ENCODE results near the gene ZC3H7B.

The ZC3H7B gene

DNA sequence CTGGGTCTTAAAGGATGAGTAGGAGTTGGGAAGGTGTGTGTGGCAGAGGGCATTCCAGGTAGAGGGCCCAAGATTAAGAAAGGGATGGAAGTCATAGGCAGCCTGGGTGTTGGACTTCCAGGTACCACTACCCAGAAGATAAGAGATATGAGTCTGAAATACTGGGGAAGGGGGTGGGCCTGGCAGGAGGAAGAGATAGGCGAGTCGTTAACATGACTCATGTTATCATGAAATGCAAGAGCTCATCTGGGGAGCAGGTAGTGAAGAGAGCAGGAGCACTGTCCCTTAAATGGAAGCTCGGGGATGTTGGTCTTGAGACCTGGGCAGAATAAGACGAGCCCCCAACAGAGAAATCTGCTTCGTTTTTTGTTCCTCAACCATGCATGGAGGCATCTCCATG lies 10.2 kb downstream of the ZC3H7B start:
- no peak for TF ChIP-seq CTCF (IDR thresholded peaks at IDR 0.05; ENCODE audit: control insufficient read depth, extremely low read depth, insufficient read depth)
- no peak for DNase-seq (ENCODE audit: low read depth)
- H3K4me3 ChIP-seq (ENCODE audit: low read depth, low read length): no peak overlapping the region

GRCh38 chr22:41314821-41315220 lies 13.5 kb downstream of the ZC3H7B start:
- no peak for DNase-seq (ENCODE audit: low read depth)
- no peak overlapping the region for H3K4me3 ChIP-seq (ENCODE audit: low read depth, low read length)
- no peak for TF ChIP-seq CTCF (IDR thresholded peaks at IDR 0.05; ENCODE audit: control insufficient read depth, extremely low read depth, insufficient read depth)

DNA sequence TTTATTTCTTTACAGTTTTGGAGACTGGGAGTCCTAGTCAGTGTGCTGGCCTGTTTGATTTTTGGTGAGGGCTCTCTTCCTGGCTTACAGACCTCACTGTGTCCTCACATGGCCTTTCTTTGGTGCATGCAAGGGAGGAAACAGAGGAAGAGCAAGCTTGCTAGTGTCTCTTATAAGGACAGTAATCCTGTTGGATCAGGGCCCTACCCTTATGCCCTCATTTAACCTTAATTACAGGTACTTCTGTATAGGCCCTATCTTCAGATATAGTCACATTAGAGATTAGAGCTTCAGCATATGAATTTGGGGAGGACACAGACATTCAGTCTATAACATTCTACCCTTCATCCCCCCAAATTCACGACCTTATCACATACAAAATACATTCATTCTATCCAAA lies 14.3 kb downstream of the ZC3H7B start:
- peak; percentile 64 for DNase-seq (ENCODE audit: low read depth)
- H3K4me3 ChIP-seq (ENCODE audit: low read depth, low read length): no peak overlapping the region
- no peak for TF ChIP-seq CTCF (IDR thresholded peaks at IDR 0.05; ENCODE audit: control insufficient read depth, extremely low read depth, insufficient read depth)

GRCh38 chr22:41320416-41321240 lies 19.3 kb downstream of the ZC3H7B start:
- H3K4me3 ChIP-seq (ENCODE audit: low read depth, low read length): no peak overlapping the region
- no peak for DNase-seq (ENCODE audit: low read depth)
- TF ChIP-seq CTCF (IDR thresholded peaks at IDR 0.05; ENCODE audit: control insufficient read depth, extremely low read depth, insufficient read depth): no peak

- no peak overlapping the region for H3K4me3 ChIP-seq (ENCODE audit: low read depth, low read length)
- no peak for TF ChIP-seq CTCF (IDR thresholded peaks at IDR 0.05; ENCODE audit: control insufficient read depth, extremely low read depth, insufficient read depth)
- DNase-seq (ENCODE audit: low read depth): no peak
Measured at GRCh38 chr22:41324821-41325528, 23.6 kb downstream of the ZC3H7B start.

DNA sequence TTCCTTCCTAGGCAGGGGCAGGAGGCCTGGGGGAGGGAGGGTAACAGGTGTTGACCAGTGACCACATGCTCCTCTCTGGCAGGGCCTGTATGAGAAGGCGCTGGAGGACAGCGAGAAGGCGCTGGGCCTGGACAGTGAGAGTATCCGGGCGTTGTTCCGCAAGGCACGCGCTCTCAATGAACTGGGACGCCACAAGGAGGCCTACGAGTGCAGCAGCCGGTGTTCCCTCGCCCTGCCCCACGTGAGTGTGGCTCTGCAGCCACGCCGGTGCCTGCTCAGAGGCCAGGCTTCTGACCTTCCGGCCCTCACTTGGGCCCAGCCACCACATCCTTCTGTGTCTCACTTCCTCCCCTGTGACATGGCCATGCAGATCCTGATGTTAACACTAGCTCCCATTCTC lies 25.8 kb downstream of the ZC3H7B start:
- no peak for DNase-seq (ENCODE audit: low read depth)
- TF ChIP-seq CTCF (IDR thresholded peaks at IDR 0.05; ENCODE audit: control insufficient read depth, extremely low read depth, insufficient read depth): no peak
- no peak overlapping the region for H3K4me3 ChIP-seq (ENCODE audit: low read depth, low read length)
